HG03378 (cell line): ENCODE data around the gene NEK9.
"Not testable (repeated sequence)": the region's sequence is repeated elsewhere in the genome, so short reads cannot be mapped to it uniquely, and the experiment has no call there.

Experiments
- ATAC-seq: cut with Tn5 transposase; IDR thresholded peaks from one replicate; pipeline ENCODE4 v1.9.1; 2021; ENCODE audit warnings: mild to moderate bottlenecking, moderate library complexity; ENCODE audit not compliant: unreplicated experiment

NEK9 gene

GRCh38 chr14:75147423-75148071 is 20.7 kb upstream of the NEK9 start:
- ATAC-seq: no peak

- no peak for ATAC-seq
Measured at GRCh38 chr14:75144944-75145343, 18.1 kb upstream of the NEK9 start.

GRCh38 chr14:75143761-75144527 is 17.1 kb upstream of the NEK9 start:
- ATAC-seq: no peak

- no peak for ATAC-seq
Measured at GRCh38 chr14:75142494-75142893, 15.6 kb upstream of the NEK9 start.

- ATAC-seq: no peak
Measured at GRCh38 chr14:75141967-75142366, 15.1 kb upstream of the NEK9 start.

- no peak for ATAC-seq
Measured at GRCh38 chr14:75141062-75141461, 14.2 kb upstream of the NEK9 start.

- ATAC-seq: no peak
Measured at GRCh38 chr14:75140620-75141019, 13.8 kb upstream of the NEK9 start.

- no peak for ATAC-seq
Measured at GRCh38 chr14:75139185-75139584, 12.3 kb upstream of the NEK9 start.

GRCh38 chr14:75138492-75138891 is 11.6 kb upstream of the NEK9 start:
- ATAC-seq: no peak

- ATAC-seq: no peak
Measured at GRCh38 chr14:75134644-75135043, 7.8 kb upstream of the NEK9 start.

- no peak for ATAC-seq
Measured at GRCh38 chr14:75133597-75133996, 6.7 kb upstream of the NEK9 start.

- no peak for ATAC-seq
Measured at GRCh38 chr14:75132382-75133086, 5.7 kb upstream of the NEK9 start.

- ATAC-seq: no peak
Measured at GRCh38 chr14:75128596-75128990, 1.7 kb upstream of the NEK9 start.

- no peak for ATAC-seq
Measured at GRCh38 chr14:75127903-75128595, 1.2 kb upstream of the NEK9 start.

- ATAC-seq: not testable (repeated sequence)
Measured at GRCh38 chr14:75127474-75127820, 599 bp upstream of the NEK9 start.

GRCh38 chr14:75126121-75126544 is 715 bp downstream of the NEK9 start:
- no peak for ATAC-seq

GRCh38 chr14:75125617-75126016 is 1.2 kb downstream of the NEK9 start:
- no peak for ATAC-seq

GRCh38 chr14:75123991-75124390 is 2.9 kb downstream of the NEK9 start:
- no peak for ATAC-seq

GRCh38 chr14:75121552-75121951 is 5.3 kb downstream of the NEK9 start:
- ATAC-seq: no peak

- ATAC-seq: no peak
Measured at GRCh38 chr14:75120541-75121291, 6.1 kb downstream of the NEK9 start.

- no peak for ATAC-seq
Measured at GRCh38 chr14:75119056-75119455, 7.8 kb downstream of the NEK9 start.
